ENCODE measurements around the gene TIAL1.
"Not testable (repeated sequence)": the region's sequence is repeated elsewhere in the genome, so short reads cannot be mapped to it uniquely, and the experiment has no call there.

The TIAL1 gene

GRCh38 chr10:119545310-119545709 lies 51.5 kb downstream of the TIAL1 start:
- DNase-seq = no peak

GRCh38 chr10:119543814-119544642 lies 52.7 kb downstream of the TIAL1 start:
- no peak for DNase-seq

- peak; percentile 65 for DNase-seq
Measured at GRCh38 chr10:119542988-119543813, 53.6 kb downstream of the TIAL1 start.

- peak; percentile 85 for DNase-seq
Measured at GRCh38 chr10:119542357-119542987, 54.3 kb downstream of the TIAL1 start, which contains the start of gene RGS10. RGS10 (minus strand) TSS chr10:119542719; CDS start chr10:119542638, 81 bp downstream.

- peak; percentile 47 for DNase-seq
Measured at GRCh38 chr10:119541459-119542356, 55.1 kb downstream of the TIAL1 start.

- no peak for DNase-seq
Measured at GRCh38 chr10:119541046-119541445, 55.7 kb downstream of the TIAL1 start.

- DNase-seq = no peak
Measured at GRCh38 chr10:119540038-119540437, 56.7 kb downstream of the TIAL1 start.

- no peak for DNase-seq
Measured at GRCh38 chr10:119539359-119539825, 57.4 kb downstream of the TIAL1 start.

GRCh38 chr10:119538632-119539358 lies 58.0 kb downstream of the TIAL1 start:
- DNase-seq = peak; percentile 38

GRCh38 chr10:119537953-119538630 lies 58.7 kb downstream of the TIAL1 start:
- DNase-seq = no peak

GRCh38 chr10:119536508-119537025 lies 60.2 kb downstream of the TIAL1 start:
- DNase-seq = no peak

GRCh38 chr10:119535837-119536507 lies 60.8 kb downstream of the TIAL1 start:
- DNase-seq = no peak

- DNase-seq = no peak
Measured at GRCh38 chr10:119535305-119535704, 61.5 kb downstream of the TIAL1 start.

GRCh38 chr10:119533473-119533872 lies 63.3 kb downstream of the TIAL1 start:
- no peak for DNase-seq

- not testable (repeated sequence) for DNase-seq
Measured at GRCh38 chr10:119532791-119533190, 64.0 kb downstream of the TIAL1 start.

GRCh38 chr10:119532251-119532650 lies 64.5 kb downstream of the TIAL1 start:
- not testable (repeated sequence) for DNase-seq

GRCh38 chr10:119531067-119531466 lies 65.7 kb downstream of the TIAL1 start:
- no peak for DNase-seq

GRCh38 chr10:119528663-119529237 lies 68.0 kb downstream of the TIAL1 start:
- DNase-seq = not testable (repeated sequence)

Measured in activated CD4-positive, alpha-beta T cell treated with anti-CD3 and anti-CD28 coated beads, Interleukin-2, amount 50 U/mL, for 1 hour (primary cell).